Ishikawa (cell line): ENCODE measurements around the gene GTF2H2C.

Experiments used
- CEBPB ChIP-seq: IDR thresholded peaks from 2 replicates; pipeline ENCODE4 v1.6.1; 2012
- CREB1 ChIP-seq: IDR thresholded peaks from 2 replicates; pipeline ENCODE4 v1.6.1; 2012; ENCODE audit warnings: low read depth
- EP300 ChIP-seq: IDR thresholded peaks from 2 replicates; pipeline ENCODE4 v1.6.1; 2012; ENCODE audit warnings: borderline replicate concordance
- RAD21 ChIP-seq: IDR thresholded peaks from 2 replicates; pipeline ENCODE4 v1.6.1; 2012; ENCODE audit warnings: low read depth
- TAF1 ChIP-seq: IDR thresholded peaks from 2 replicates; pipeline ENCODE4 v1.6.1; 2012; ENCODE audit warnings: low read depth, mild to moderate bottlenecking
- TF ChIP-seq, protein P1 (sequence below): IDR thresholded peaks from 2 replicates; pipeline ENCODE4 v1.6.1; 2012
- TF ChIP-seq, protein P2 (sequence below): IDR thresholded peaks from 2 replicates; pipeline ENCODE4 v1.6.1; 2012; ENCODE audit warnings: low read depth, mild to moderate bottlenecking
- TF ChIP-seq, protein P3 (sequence below): IDR thresholded peaks from 2 replicates; pipeline ENCODE4 v1.6.1; 2012

DNA sequence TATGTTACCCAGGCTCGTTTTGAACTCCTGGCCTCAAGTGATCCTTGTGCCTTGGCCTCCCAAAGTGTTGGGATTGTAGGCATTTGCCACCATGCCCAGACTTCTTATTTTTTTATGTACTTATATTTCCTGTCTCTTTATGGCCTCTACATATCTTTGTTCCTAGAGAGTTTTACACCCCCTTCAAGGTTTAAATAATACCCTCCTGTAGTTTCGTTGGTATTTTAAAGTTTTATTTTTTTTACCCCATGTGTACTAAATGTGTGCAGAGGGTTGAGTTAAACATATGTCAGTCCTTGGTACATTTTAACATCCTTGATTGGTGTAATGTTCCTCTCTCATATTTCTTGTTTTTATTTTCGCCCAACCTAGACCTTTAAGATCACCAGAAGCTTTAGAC lies 38.0 kb upstream of the GTF2H2C start:
- TF ChIP-seq CREB1 (no peak), CEBPB (no peak), RAD21 (no peak), EP300 (no peak), TAF1 (no peak)
- TF ChIP-seq, protein P1, sequence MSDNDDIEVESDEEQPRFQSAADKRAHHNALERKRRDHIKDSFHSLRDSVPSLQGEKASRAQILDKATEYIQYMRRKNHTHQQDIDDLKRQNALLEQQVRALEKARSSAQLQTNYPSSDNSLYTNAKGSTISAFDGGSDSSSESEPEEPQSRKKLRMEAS, result no peak
- TF ChIP-seq, protein P2, sequence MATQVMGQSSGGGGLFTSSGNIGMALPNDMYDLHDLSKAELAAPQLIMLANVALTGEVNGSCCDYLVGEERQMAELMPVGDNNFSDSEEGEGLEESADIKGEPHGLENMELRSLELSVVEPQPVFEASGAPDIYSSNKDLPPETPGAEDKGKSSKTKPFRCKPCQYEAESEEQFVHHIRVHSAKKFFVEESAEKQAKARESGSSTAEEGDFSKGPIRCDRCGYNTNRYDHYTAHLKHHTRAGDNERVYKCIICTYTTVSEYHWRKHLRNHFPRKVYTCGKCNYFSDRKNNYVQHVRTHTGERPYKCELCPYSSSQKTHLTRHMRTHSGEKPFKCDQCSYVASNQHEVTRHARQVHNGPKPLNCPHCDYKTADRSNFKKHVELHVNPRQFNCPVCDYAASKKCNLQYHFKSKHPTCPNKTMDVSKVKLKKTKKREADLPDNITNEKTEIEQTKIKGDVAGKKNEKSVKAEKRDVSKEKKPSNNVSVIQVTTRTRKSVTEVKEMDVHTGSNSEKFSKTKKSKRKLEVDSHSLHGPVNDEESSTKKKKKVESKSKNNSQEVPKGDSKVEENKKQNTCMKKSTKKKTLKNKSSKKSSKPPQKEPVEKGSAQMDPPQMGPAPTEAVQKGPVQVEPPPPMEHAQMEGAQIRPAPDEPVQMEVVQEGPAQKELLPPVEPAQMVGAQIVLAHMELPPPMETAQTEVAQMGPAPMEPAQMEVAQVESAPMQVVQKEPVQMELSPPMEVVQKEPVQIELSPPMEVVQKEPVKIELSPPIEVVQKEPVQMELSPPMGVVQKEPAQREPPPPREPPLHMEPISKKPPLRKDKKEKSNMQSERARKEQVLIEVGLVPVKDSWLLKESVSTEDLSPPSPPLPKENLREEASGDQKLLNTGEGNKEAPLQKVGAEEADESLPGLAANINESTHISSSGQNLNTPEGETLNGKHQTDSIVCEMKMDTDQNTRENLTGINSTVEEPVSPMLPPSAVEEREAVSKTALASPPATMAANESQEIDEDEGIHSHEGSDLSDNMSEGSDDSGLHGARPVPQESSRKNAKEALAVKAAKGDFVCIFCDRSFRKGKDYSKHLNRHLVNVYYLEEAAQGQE, result no peak
- TF ChIP-seq, protein P3, sequence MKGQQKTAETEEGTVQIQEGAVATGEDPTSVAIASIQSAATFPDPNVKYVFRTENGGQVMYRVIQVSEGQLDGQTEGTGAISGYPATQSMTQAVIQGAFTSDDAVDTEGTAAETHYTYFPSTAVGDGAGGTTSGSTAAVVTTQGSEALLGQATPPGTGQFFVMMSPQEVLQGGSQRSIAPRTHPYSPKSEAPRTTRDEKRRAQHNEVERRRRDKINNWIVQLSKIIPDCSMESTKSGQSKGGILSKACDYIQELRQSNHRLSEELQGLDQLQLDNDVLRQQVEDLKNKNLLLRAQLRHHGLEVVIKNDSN, result no peak
